CD4-positive, CD25-positive, alpha-beta regulatory T cell (primary cell): ENCODE data around the gene AMD1. TPM values are rescaled to one million over a fixed set of nuclear protein-coding genes. Genes with fewer than 3 reads are reported as not detected.
A peak's percentile ranks its signal among the peaks of the same experiment; 100 is the strongest.
"Not testable (repeated sequence)": the region's sequence is repeated elsewhere in the genome, so short reads cannot be mapped to it uniquely, and the experiment has no call there.

Source experiments
- ATAC-seq, 2 donors: fragments of 150-1000 bp; cut with Tn5 transposase; one replicate each; pipeline ENCODE4 v1.10.0; 2021; ENCODE audit warnings: low read depth in 2 of 2, moderate number of reproducible peaks in 2 of 2, moderate library complexity in 1 of 2
- DNase-seq, 3 donors: peaks; one replicate each; pipeline versions ENCODE4 v3.0.0 to v3.0.0-alpha.2; 2012 to 2022; ENCODE audit warnings: mixed read lengths in 1 of 3
- H3K27ac ChIP-seq: one replicate; pipeline ENCODE4 v1.7.0; 2013; ENCODE audit warnings: mild to moderate bottlenecking, low read length; ENCODE audit not compliant: insufficient read depth, poor library complexity, severe bottlenecking
- H3K27me3 ChIP-seq: one replicate; pipeline ENCODE4 v1.7.0; 2013; ENCODE audit warnings: low read length; ENCODE audit not compliant: control insufficient read depth, insufficient read depth
- H3K36me3 ChIP-seq: one replicate; pipeline ENCODE4 v1.7.0; 2013; ENCODE audit warnings: mild to moderate bottlenecking, low read length, moderate library complexity; ENCODE audit not compliant: control insufficient read depth, insufficient read depth
- H3K4me1 ChIP-seq: 2 replicates; pipeline ENCODE4 v1.7.0; 2013; ENCODE audit warnings: mild to moderate bottlenecking, low read length; ENCODE audit not compliant: insufficient read depth, control insufficient read depth, poor library complexity, severe bottlenecking
- H3K4me3 ChIP-seq: one replicate; pipeline ENCODE4 v1.7.0; 2013; ENCODE audit warnings: low read depth, mild to moderate bottlenecking, low read length, moderate library complexity
- H3K9me3 ChIP-seq, 2 experiments: 1 replicate in 1 of 2; 2 replicates in 1 of 2; pipeline ENCODE4 v1.7.0; 2013; ENCODE audit warnings: low read length in 2 of 2, mild to moderate bottlenecking in 1 of 2, moderate library complexity in 1 of 2; ENCODE audit not compliant: control insufficient read depth in 2 of 2
- H3K27ac Mint-ChIP-seq, 3 donors: one replicate each; pipeline ENCODE4 v1.8.0; 2020 to 2022; ENCODE audit warnings: mild to moderate bottlenecking in 3 of 3, mixed read lengths in 3 of 3, moderate library complexity in 2 of 3
- H3K27me3 Mint-ChIP-seq: one replicate; pipeline ENCODE4 v1.8.0; 2022; ENCODE audit warnings: mild to moderate bottlenecking, mixed read lengths
- H3K36me3 Mint-ChIP-seq: one replicate; pipeline ENCODE4 v1.8.0; 2020; ENCODE audit warnings: mixed read lengths
- H3K4me1 Mint-ChIP-seq, 4 donors: one replicate each; pipeline ENCODE4 v1.8.0; 2020 to 2022; ENCODE audit warnings: mixed read lengths in 4 of 4, mild to moderate bottlenecking in 1 of 4
- H3K4me3 Mint-ChIP-seq, 4 donors: one replicate each; pipeline ENCODE4 v1.8.0; 2020 to 2022; ENCODE audit warnings: mild to moderate bottlenecking in 4 of 4, mixed read lengths in 4 of 4, moderate library complexity in 3 of 4
- H3K9me3 Mint-ChIP-seq, 7 donors: one replicate each; pipeline ENCODE4 v1.8.0; 2020 to 2022; ENCODE audit warnings: mixed read lengths in 7 of 7, mild to moderate bottlenecking in 3 of 7, moderate library complexity in 2 of 7
- polyA plus RNA-seq, 4 donors: library from polyadenylated mRNA; unstranded; fragments of 300-500 nt; fragmentation: Illumina TruSeq; gene quantifications; one replicate each; pipeline ENCODE4 v1.2.3, GENCODE V29; 2021
- total RNA-seq: library from RNA; stranded (reverse); gene quantifications from one replicate; pipeline ENCODE4 v1.2.3, GENCODE V29; 2022

Gene AMD1
- total RNA-seq = 133 TPM
- 10 to 100 TPM; 60.6 to 64.4 (median 62.7) TPM for polyA plus RNA-seq

- H3K27ac ChIP-seq = peak within 1 kb of the TSS; percentile 88
- H3K36me3 Mint-ChIP-seq = no peaks in the 10 kb centered on the region
- peaks cover 40% of the 10 kb centered on the region for H3K4me1 ChIP-seq
- H3K27me3 ChIP-seq = no peaks in the 10 kb centered on the region
- H3K27ac Mint-ChIP-seq = peak within 1 kb of the TSS; percentile 96 to 100 (median 99)
- H3K27me3 Mint-ChIP-seq = no peaks in the 10 kb centered on the region
- no peaks in the 10 kb centered on the region for H3K9me3 ChIP-seq
- peaks cover 0 to 1% (median 0%) of the 10 kb centered on the region in 7 donors for H3K9me3 Mint-ChIP-seq
- H3K4me3 Mint-ChIP-seq = peak within 1 kb of the TSS; percentile 97 to 99 (median 98)
- ATAC-seq (peak; percentile 83 to 85), DNase-seq (peak; percentile 93 to 97 (median 97))
- H3K4me1 Mint-ChIP-seq = peaks cover 21 to 33% (median 27%) of the 10 kb centered on the region in 4 donors
- H3K36me3 ChIP-seq = no peaks in the 10 kb centered on the region
- H3K4me3 ChIP-seq = peak within 1 kb of the TSS; percentile 88
These were observed at the start of gene AMD1 for GRCh38 chr6:110873981-110874879. Gene AMD1 (plus strand): TSS chr6:110874785. CDS start chr6:110875106, 321 bp downstream.

GRCh38 chr6:110826236-110827129 lies 48.1 kb upstream of the AMD1 start:
- Mint-ChIP-seq H3K27me3 (peaks cover 10% of the 10 kb centered on the region), H3K36me3 (peaks cover 3% of the 10 kb centered on the region), H3K27ac (no peak overlapping the region), H3K4me1 (no peaks in the 10 kb centered on the region), H3K4me3 (no peak overlapping the region), H3K9me3 (peaks cover 0 to 2% (median 0%) of the 10 kb centered on the region in 7 donors)
- Histone ChIP-seq H3K4me1 (no peaks in the 10 kb centered on the region), H3K27ac (no peak overlapping the region), H3K27me3 (no peaks in the 10 kb centered on the region), H3K9me3 (no peaks in the 10 kb centered on the region), H3K4me3 (no peak overlapping the region), H3K36me3 (no peaks in the 10 kb centered on the region)
- peak in 1 of 3 donors; percentile 20 for DNase-seq
- ATAC-seq = no peak

GRCh38 chr6:110828396-110828795 lies 46.2 kb upstream of the AMD1 start:
- Mint-ChIP-seq H3K4me1 (no peaks in the 10 kb centered on the region), H3K9me3 (peaks cover 0 to 2% (median 0%) of the 10 kb centered on the region in 7 donors), H3K36me3 (peaks cover 6% of the 10 kb centered on the region), H3K27ac (no peak overlapping the region), H3K27me3 (peaks cover 5% of the 10 kb centered on the region), H3K4me3 (no peak overlapping the region)
- DNase-seq (no peak), ATAC-seq (no peak)
- Histone ChIP-seq H3K9me3 (no peaks in the 10 kb centered on the region), H3K27ac (no peak overlapping the region), H3K4me3 (no peak overlapping the region), H3K27me3 (no peaks in the 10 kb centered on the region), H3K36me3 (no peaks in the 10 kb centered on the region), H3K4me1 (no peaks in the 10 kb centered on the region)

- ATAC-seq (no peak), DNase-seq (no peak)
- no peak overlapping the region for H3K27ac ChIP-seq
- Mint-ChIP-seq H3K4me3 (no peak overlapping the region), H3K4me1 (no peaks in the 10 kb centered on the region), H3K27me3 (no peaks in the 10 kb centered on the region), H3K27ac (no peak overlapping the region), H3K36me3 (peaks cover 6% of the 10 kb centered on the region), H3K9me3 (no peaks in the 10 kb centered on the region)
- H3K27me3 ChIP-seq = no peaks in the 10 kb centered on the region
- H3K4me3 ChIP-seq = no peak overlapping the region
- no peaks in the 10 kb centered on the region for H3K4me1 ChIP-seq
- no peaks in the 10 kb centered on the region for H3K9me3 ChIP-seq
- no peaks in the 10 kb centered on the region for H3K36me3 ChIP-seq
These were observed 43.2 kb upstream of the AMD1 start for GRCh38 chr6:110831405-110831804.

- Mint-ChIP-seq H3K36me3 (peaks cover 6% of the 10 kb centered on the region), H3K4me1 (no peaks in the 10 kb centered on the region)
These were observed 40.8 kb upstream of the AMD1 start for GRCh38 chr6:110833831-110834230.

GRCh38 chr6:110835751-110836150 lies 38.8 kb upstream of the AMD1 start:
- not testable (repeated sequence) for H3K4me1 ChIP-seq, DNase-seq, H3K27me3 Mint-ChIP-seq, H3K27ac Mint-ChIP-seq, H3K27ac ChIP-seq, H3K9me3 Mint-ChIP-seq, H3K9me3 ChIP-seq, H3K27me3 ChIP-seq, H3K4me3 Mint-ChIP-seq, H3K36me3 ChIP-seq, ATAC-seq, H3K36me3 Mint-ChIP-seq, H3K4me3 ChIP-seq, H3K4me1 Mint-ChIP-seq

More at GRCh38 chr6:110833831-110834230, 40.8 kb upstream of the AMD1 start:
- ATAC-seq = no peak
- Mint-ChIP-seq H3K27ac (no peak overlapping the region), H3K4me3 (no peak overlapping the region), H3K27me3 (no peaks in the 10 kb centered on the region), H3K9me3 (no peaks in the 10 kb centered on the region)
- Histone ChIP-seq H3K4me1 (no peaks in the 10 kb centered on the region), H3K4me3 (no peak overlapping the region), H3K9me3 (no peaks in the 10 kb centered on the region), H3K27ac (no peak overlapping the region), H3K27me3 (no peaks in the 10 kb centered on the region), H3K36me3 (no peaks in the 10 kb centered on the region)
- DNase-seq = no peak

- H3K36me3 ChIP-seq = no peaks in the 10 kb centered on the region
- DNase-seq (no peak), ATAC-seq (no peak)
- H3K27me3 ChIP-seq = no peaks in the 10 kb centered on the region
- Mint-ChIP-seq H3K4me3 (no peak overlapping the region), H3K9me3 (peaks cover 0 to 2% (median 0%) of the 10 kb centered on the region in 7 donors), H3K36me3 (no peaks in the 10 kb centered on the region), H3K27ac (no peak overlapping the region), H3K27me3 (no peaks in the 10 kb centered on the region), H3K4me1 (peaks cover 0 to 1% (median 0%) of the 10 kb centered on the region in 4 donors)
- no peaks in the 10 kb centered on the region for H3K9me3 ChIP-seq
- no peaks in the 10 kb centered on the region for H3K4me1 ChIP-seq
- no peak overlapping the region for H3K4me3 ChIP-seq
- H3K27ac ChIP-seq = no peak overlapping the region
These were observed 33.3 kb upstream of the AMD1 start for GRCh38 chr6:110841266-110841665.
